GM12878 (cell line): Measurements from ENCODE around the gene CD200R1L.

ENCODE experiments used
- CREB1 ChIP-seq: IDR thresholded peaks from 2 replicates; pipeline ENCODE4 v1.6.1; 2012; ENCODE audit warnings: low read depth, mild to moderate bottlenecking, inconsistent platforms
- CTCF ChIP-seq, 3 experiments: IDR thresholded peaks in 2 of 3; conservative IDR thresholded peaks in 1 of 3; 2 replicates each; pipeline ENCODE4 v1.5.1; 2011; ENCODE audit warnings: low read depth in 3 of 3, low read length in 3 of 3, mild to moderate bottlenecking in 3 of 3, control low read depth in 2 of 3, moderate library complexity in 2 of 3, inconsistent platforms in 1 of 3, mixed read lengths in 1 of 3; ENCODE audit not compliant: control insufficient read depth in 2 of 3, insufficient read depth in 1 of 3; ENCODE audit errors: extremely low read depth in 1 of 3
- EED ChIP-seq: sonication (generic); IDR thresholded peaks from 2 replicates; pipeline ENCODE4 v1.6.1; 2016; ENCODE audit warnings: antibody characterized with exemption, low read depth
- FOS ChIP-seq: IDR thresholded peaks from 3 replicates; pipeline ENCODE4 v1.6.1; 2011; ENCODE audit warnings: borderline replicate concordance; ENCODE audit not compliant: insufficient read length; ENCODE audit errors: extremely low read depth
- RFX5 ChIP-seq: IDR thresholded peaks from 2 replicates; pipeline ENCODE4 v1.6.1; 2011; ENCODE audit warnings: low read depth, low read length, improper control_type of control experiment

GRCh38 chr3:112829046-112829445 lies 17.6 kb downstream of the CD200R1L start:
- TF ChIP-seq FOS: no peak
- TF ChIP-seq EED: no peak
- TF ChIP-seq RFX5: no peak
- TF ChIP-seq CTCF (IDR thresholded peaks at IDR 0.05 in 2 of 3, conservative IDR thresholded peaks at IDR 0.05 in 1 of 3; ENCODE audit: control insufficient read depth in 2 of 3, extremely low read depth in 1 of 3, insufficient read depth in 1 of 3, low read depth in 3 of 3, low read length in 3 of 3): no peak
- TF ChIP-seq CREB1: no peak
